LNCAP (cell line): ENCODE results near the gene NTM.

ENCODE experiments used
- TF ChIP-seq, protein P1 (sequence below): fragments of 450-650 bp; IDR thresholded peaks from 2 replicates; pipeline ENCODE4 v1.5.1; 2017; ENCODE audit warnings: mild to moderate bottlenecking

NTM gene

DNA sequence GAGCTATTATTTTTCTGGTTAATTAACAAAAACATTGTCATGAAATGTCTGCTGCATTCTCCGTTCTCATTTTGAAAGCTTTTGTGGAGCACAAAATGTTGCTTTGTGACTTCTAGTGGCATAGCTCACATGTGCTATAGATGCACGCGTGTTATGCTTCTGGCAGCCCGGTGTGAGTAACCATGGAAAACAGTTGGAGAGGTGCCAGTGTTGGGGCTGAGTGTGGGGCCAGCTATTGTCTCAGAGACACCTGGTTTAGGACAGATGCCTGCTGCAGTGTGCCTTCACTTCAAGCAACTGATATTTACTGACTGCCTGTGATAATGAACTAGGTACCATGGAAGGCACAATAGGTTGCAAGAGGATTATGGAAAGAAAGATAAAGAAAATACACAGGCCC, 760.6 kb downstream of the NTM start:
- TF ChIP-seq, protein P1, sequence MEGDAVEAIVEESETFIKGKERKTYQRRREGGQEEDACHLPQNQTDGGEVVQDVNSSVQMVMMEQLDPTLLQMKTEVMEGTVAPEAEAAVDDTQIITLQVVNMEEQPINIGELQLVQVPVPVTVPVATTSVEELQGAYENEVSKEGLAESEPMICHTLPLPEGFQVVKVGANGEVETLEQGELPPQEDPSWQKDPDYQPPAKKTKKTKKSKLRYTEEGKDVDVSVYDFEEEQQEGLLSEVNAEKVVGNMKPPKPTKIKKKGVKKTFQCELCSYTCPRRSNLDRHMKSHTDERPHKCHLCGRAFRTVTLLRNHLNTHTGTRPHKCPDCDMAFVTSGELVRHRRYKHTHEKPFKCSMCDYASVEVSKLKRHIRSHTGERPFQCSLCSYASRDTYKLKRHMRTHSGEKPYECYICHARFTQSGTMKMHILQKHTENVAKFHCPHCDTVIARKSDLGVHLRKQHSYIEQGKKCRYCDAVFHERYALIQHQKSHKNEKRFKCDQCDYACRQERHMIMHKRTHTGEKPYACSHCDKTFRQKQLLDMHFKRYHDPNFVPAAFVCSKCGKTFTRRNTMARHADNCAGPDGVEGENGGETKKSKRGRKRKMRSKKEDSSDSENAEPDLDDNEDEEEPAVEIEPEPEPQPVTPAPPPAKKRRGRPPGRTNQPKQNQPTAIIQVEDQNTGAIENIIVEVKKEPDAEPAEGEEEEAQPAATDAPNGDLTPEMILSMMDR = no peak

DNA sequence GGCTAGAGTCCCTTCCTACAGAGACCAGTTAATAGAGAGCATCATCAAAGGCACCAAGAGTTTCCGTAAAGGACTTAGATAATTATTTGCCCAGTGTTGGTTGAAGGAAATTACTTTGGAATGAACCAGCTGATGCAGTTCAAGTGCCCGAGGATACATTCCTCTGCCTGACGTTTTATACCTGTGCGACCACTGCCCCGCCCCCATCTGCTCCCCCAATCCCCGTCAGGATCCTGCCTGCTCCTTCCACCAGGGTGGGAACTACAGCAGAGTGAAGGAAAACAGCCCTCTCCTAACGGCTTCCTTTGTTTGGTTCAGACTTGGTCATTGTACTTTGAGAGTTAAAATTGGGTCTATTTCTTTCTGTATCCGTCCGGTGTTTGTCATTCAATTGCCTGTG, 761.5 kb downstream of the NTM start:
- TF ChIP-seq, protein P1 = no peak

DNA sequence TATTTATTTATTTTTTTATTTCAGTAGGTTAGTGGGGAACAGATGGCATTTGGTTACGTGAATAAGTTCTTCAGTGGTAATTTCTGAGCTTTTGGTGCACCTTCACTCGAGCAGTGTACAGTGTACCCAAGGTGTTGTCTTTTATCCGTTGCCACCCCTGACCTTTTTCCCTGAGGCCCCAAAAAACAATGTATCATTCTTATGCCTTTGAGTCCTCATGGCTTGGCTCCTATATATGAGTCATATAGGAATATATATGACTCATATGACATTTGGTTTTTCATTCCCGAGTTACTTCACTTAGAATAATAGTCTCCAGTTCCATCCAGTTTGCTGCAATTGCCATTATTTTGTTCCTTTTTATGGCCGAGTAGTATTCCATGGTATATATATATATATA, 763.9 kb downstream of the NTM start:
- TF ChIP-seq, protein P1 = no peak

DNA sequence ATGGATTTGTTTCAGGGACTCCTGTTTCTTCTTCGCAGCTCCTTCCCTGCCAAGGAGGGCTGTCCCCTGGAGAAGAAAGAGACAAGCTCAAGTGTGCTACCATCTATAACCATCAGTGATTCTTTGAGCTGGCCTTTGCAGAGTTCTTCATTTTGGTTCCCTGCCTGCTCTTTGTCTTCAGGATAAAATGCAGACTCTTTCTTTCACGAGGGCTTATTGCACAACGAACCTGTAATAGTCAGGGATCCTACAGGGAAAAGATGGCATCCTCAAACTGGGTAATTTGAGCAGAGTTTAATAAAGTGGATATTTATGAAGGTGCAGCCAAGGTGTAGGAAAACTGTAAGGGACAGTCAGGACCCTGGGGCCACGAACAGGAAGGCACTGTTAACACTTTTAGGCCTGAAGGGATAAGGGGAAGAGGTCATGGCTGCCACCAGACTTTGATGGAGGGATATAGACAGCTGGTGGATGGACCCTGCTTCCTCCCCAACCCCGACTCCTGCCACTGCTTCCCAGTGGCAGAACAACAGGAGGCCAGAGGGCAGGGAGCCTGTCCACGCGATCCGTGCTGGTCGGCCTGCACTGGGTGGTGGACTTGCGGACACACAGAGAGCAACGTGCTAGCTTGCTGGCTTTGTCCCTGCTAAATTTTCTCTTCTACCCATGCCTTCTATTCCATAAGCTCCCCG, 767.0 kb downstream of the NTM start:
- TF ChIP-seq, protein P1 = no peak

DNA sequence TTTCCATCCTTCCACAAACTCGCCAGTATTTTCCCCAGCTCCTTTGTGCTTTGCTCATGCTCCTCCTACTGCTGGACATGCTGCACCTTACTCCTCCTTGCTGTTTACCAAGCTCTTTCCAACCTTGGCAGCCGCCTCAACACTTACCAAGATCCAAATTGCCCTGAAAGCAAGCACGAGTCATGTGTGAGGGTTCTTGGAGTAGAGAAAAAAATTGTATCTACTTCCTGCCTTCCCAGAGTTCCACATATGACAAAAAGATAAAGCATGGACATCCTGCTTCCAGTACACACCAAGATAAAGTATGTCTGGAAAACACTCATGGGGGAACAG, 767.5 kb downstream of the NTM start:
- TF ChIP-seq, protein P1 = no peak

- TF ChIP-seq, protein P1 = no peak
Measured at GRCh38 chr11:132139181-132139580, 768.8 kb downstream of the NTM start.

DNA sequence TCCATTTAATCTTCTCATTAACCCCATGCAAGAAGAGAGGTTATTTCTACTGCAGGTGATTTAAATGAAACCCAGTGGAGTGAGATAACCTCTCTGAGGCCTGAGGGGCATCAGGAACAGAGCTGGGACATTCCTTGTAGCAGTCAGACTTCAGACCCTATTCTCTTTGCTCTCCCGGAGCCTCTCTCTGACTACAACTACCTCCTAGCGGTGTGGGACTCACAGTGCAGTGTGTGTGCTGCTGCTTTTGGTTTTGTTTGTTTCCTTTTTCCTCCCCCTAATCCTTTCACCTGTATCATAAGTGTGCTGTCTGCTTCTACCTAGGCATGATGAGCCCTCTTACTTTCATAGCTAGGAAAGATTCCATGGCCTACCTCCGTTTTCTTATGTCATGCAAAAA, 769.6 kb downstream of the NTM start:
- TF ChIP-seq, protein P1 = no peak

GRCh38 chr11:132142121-132142520, 771.7 kb downstream of the NTM start:
- TF ChIP-seq, protein P1 = no peak
